ENCODE measurements around the gene MICAL3.

GRCh38 chr22:17915188-17915587, 109.2 kb downstream of the MICAL3 start:
- TF ChIP-seq EZH2phosphoT487 (IDR thresholded peaks at IDR 0.05) (no peak), CTCF (IDR thresholded peaks at IDR 0.05) (no peak), EZH2 (IDR thresholded peaks at IDR 0.05) (no peak)

All from neural progenitor cell (in vitro differentiated cells).